HG03520 (cell line): ENCODE measurements around the gene KHNYN.
A peak's percentile ranks its signal among the peaks of the same experiment; 100 is the strongest.

Source experiments
- ATAC-seq: cut with Tn5 transposase; IDR thresholded peaks from one replicate; pipeline ENCODE4 v1.9.1; 2021; ENCODE audit warnings: mild to moderate bottlenecking, moderate library complexity; ENCODE audit not compliant: unreplicated experiment

KHNYN gene

GRCh38 chr14:24422261-24422660 lies 7.5 kb upstream of the KHNYN start:
- ATAC-seq: no peak

GRCh38 chr14:24422694-24423601 lies 6.8 kb upstream of the KHNYN start:
- ATAC-seq: no peak

- no peak for ATAC-seq
These were observed 4.0 kb upstream of the KHNYN start for GRCh38 chr14:24425704-24426103.

- no peak for ATAC-seq
These were observed 3.4 kb upstream of the KHNYN start for GRCh38 chr14:24426150-24426911.

- ATAC-seq: no peak
These were observed 2.7 kb upstream of the KHNYN start for GRCh38 chr14:24426912-24427536.

- no peak for ATAC-seq
These were observed 1.9 kb upstream of the KHNYN start for GRCh38 chr14:24427537-24428508.

GRCh38 chr14:24428628-24429394 lies 943 bp upstream of the KHNYN start:
- no peak for ATAC-seq

GRCh38 chr14:24430143-24430681 lies 458 bp downstream of the KHNYN start:
- ATAC-seq: peak; percentile 45

- no peak for ATAC-seq
These were observed 1.2 kb downstream of the KHNYN start for GRCh38 chr14:24430682-24431568.

GRCh38 chr14:24431569-24432258 lies 2.0 kb downstream of the KHNYN start:
- ATAC-seq: peak; percentile 57

- no peak for ATAC-seq
These were observed 2.7 kb downstream of the KHNYN start for GRCh38 chr14:24432259-24433131.

GRCh38 chr14:24434036-24434435 lies 4.3 kb downstream of the KHNYN start:
- no peak for ATAC-seq

GRCh38 chr14:24434676-24435075 lies 4.9 kb downstream of the KHNYN start:
- no peak for ATAC-seq

- ATAC-seq: no peak
These were observed 5.5 kb downstream of the KHNYN start for GRCh38 chr14:24435192-24435810.

GRCh38 chr14:24435998-24436354 lies 6.2 kb downstream of the KHNYN start:
- no peak for ATAC-seq

- no peak for ATAC-seq
These were observed 6.7 kb downstream of the KHNYN start for GRCh38 chr14:24436355-24437019.
